ENCODE measurements around the gene ADAMTS20. TPM values are rescaled to one million over a fixed set of nuclear protein-coding genes. Genes with fewer than 3 reads are reported as not detected.

The ADAMTS20 gene
- total RNA-seq, 1 donor from 2014 or later, result not detected

DNA sequence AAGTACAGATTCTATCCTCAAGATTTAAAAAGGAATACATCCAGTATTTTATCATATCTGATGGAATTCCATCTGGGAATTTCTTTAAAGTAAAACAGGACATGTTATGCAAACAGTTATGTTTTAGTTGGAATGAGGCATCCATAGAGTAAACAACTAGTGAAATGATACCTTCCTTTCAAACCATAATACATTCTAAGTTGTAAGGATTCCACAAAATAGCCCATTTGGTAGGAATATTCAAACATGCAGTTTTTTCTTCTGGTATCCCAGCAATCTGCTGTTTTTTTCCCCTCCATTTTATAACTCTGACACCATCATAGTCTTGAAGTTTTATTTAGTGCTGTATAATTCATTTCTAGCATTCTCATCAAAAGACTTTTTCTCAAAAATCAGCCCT is 149.6 kb downstream of the ADAMTS20 start:
- H3K4me1 ChIP-seq, result no peaks in the 10 kb centered on the region
- no peaks in the 10 kb centered on the region for H3K36me3 ChIP-seq
- H3K9me3 ChIP-seq, result no peaks in the 10 kb centered on the region
- no peak for DNase-seq (ENCODE audit: extremely low spot score in 2 of 2)
- TF ChIP-seq POLR2A (IDR thresholded peaks at IDR 0.05) (no peak), CTCF (IDR thresholded peaks at IDR 0.05) (no peak), POLR2AphosphoS5 (IDR thresholded peaks at IDR 0.05; ENCODE audit: insufficient read depth in 1 of 2, low read depth in 1 of 2) (no peak)
- H3K27me3 ChIP-seq, result no peaks in the 10 kb centered on the region
- no peak overlapping the region for H3K4me3 ChIP-seq
- H3K27ac ChIP-seq, result no peak overlapping the region
- intact Hi-C loops (cut with DNase I), result no loop called here

DNA sequence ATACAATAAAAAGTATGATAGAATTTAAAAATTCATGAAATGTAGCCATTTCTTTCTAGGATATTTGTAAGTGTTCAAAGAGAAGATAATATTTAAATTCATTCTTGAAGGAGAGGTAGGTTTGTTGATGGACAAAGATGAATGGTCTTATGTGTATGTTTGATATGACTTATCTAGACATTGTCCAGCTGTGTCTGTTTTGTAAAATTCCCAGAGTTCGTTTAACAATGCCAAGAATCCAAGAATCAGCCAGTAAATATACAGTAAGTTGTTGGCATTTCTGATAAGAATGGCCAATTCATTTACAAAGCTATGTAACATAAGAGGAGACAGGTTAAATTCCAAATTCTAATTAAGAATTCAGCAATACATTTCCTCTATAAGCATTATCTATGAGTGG is 150.9 kb downstream of the ADAMTS20 start:
- TF ChIP-seq CTCF (IDR thresholded peaks at IDR 0.05) (no peak), POLR2AphosphoS5 (IDR thresholded peaks at IDR 0.05; ENCODE audit: insufficient read depth in 1 of 2, low read depth in 1 of 2) (no peak), POLR2A (IDR thresholded peaks at IDR 0.05) (no peak)
- no peaks in the 10 kb centered on the region for H3K9me3 ChIP-seq
- H3K27ac ChIP-seq, result no peak overlapping the region
- no peaks in the 10 kb centered on the region for H3K36me3 ChIP-seq
- no peaks in the 10 kb centered on the region for H3K27me3 ChIP-seq
- no peak for DNase-seq (ENCODE audit: extremely low spot score in 2 of 2)
- no peak overlapping the region for H3K4me3 ChIP-seq
- H3K4me1 ChIP-seq, result no peaks in the 10 kb centered on the region
- intact Hi-C loops (cut with DNase I), result no loop called here

GRCh38 chr12:43396671-43397070 is 155.3 kb downstream of the ADAMTS20 start:
- Histone ChIP-seq H3K27me3 (no peaks in the 10 kb centered on the region), H3K9me3 (no peaks in the 10 kb centered on the region), H3K4me3 (no peak overlapping the region), H3K36me3 (no peaks in the 10 kb centered on the region), H3K27ac (no peak overlapping the region), H3K4me1 (no peaks in the 10 kb centered on the region)
- no peak for DNase-seq (ENCODE audit: extremely low spot score in 2 of 2)
- intact Hi-C loops (cut with DNase I), result no loop called here
- TF ChIP-seq POLR2AphosphoS5 (IDR thresholded peaks at IDR 0.05; ENCODE audit: insufficient read depth in 1 of 2, low read depth in 1 of 2) (no peak), POLR2A (IDR thresholded peaks at IDR 0.05) (no peak), CTCF (IDR thresholded peaks at IDR 0.05) (no peak)

DNA sequence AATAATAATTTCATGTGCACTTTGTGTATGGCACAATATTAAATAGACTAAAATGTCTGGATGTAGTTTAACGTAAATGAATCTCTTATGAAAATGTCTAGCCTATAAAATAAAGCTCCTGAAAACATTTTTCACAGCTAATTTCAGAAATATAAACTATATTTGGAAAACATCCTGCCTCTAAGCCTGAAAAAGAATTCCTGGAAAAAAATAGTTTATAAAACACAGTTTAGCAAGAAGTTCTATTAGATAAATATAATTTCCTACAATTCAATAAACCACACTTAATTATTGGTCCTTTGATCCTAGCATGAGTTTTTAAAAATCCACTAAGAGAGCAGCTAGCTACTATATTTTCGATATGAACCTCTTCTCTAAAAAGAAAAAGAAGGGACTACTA is 159.9 kb downstream of the ADAMTS20 start:
- Histone ChIP-seq H3K4me1 (no peaks in the 10 kb centered on the region), H3K4me3 (no peak overlapping the region), H3K9me3 (no peaks in the 10 kb centered on the region), H3K27me3 (no peaks in the 10 kb centered on the region), H3K27ac (no peak overlapping the region), H3K36me3 (no peaks in the 10 kb centered on the region)
- intact Hi-C loops (cut with DNase I), result no loop called here
- DNase-seq (ENCODE audit: extremely low spot score in 2 of 2), result no peak
- TF ChIP-seq CTCF (IDR thresholded peaks at IDR 0.05) (no peak), POLR2AphosphoS5 (IDR thresholded peaks at IDR 0.05; ENCODE audit: insufficient read depth in 1 of 2, low read depth in 1 of 2) (no peak), POLR2A (IDR thresholded peaks at IDR 0.05) (no peak)

- Histone ChIP-seq H3K4me3 (no peak overlapping the region), H3K27ac (no peak overlapping the region), H3K36me3 (no peaks in the 10 kb centered on the region), H3K27me3 (no peaks in the 10 kb centered on the region), H3K4me1 (no peaks in the 10 kb centered on the region), H3K9me3 (no peaks in the 10 kb centered on the region)
- DNase-seq (ENCODE audit: extremely low spot score in 2 of 2), result no peak
- TF ChIP-seq CTCF (IDR thresholded peaks at IDR 0.05) (no peak), POLR2A (IDR thresholded peaks at IDR 0.05) (no peak), POLR2AphosphoS5 (IDR thresholded peaks at IDR 0.05; ENCODE audit: insufficient read depth in 1 of 2, low read depth in 1 of 2) (no peak)
- intact Hi-C loops (cut with DNase I), result no loop called here
These were observed 170.1 kb downstream of the ADAMTS20 start for GRCh38 chr12:43381879-43382278.
